GM12878 (cell line): ENCODE results near the gene LRTM2. TPM values are rescaled to one million over a fixed set of nuclear protein-coding genes. Genes with fewer than 3 reads are reported as not detected.

Source experiments
- ATAC-seq: fragments of 200-7000 bp; cut with Tn5 transposase; 3 replicates; pipeline ENCODE4 v1.9.1; 2020; ENCODE audit warnings: mild to moderate bottlenecking, moderate library complexity
- BruUV-seq: library from RNA; stranded (reverse); fragments of 400-500 nt; replicated peaks from 2 replicates; lab custom pipeline; 2021; lab: Mats Ljungman, UMichigan
- CTCF ChIA-PET: fragments of 300-600 bp; sonication (Branson Sonifier 250); formaldehyde crosslinking; extraction: SDS; loops from one replicate; lab custom pipeline; 2021; ENCODE audit warnings: inconsistent platforms; lab: Yijun Ruan, JAX
- POLR2A ChIA-PET: fragments of 350-600 bp; formaldehyde crosslinking; extraction: SDS; loops from one replicate; lab custom pipeline; 2021; ENCODE audit warnings: inconsistent platforms; lab: Charles Lee
- RAD21 ChIA-PET: fragments of 300-600 bp; sonication (Branson Sonifier 250); formaldehyde crosslinking; loops from one replicate; lab custom pipeline; 2023; ENCODE audit warnings: antibody characterized with exemption; ENCODE audit not compliant: unreplicated experiment; lab: Charles Lee
- SMC1A ChIA-PET: fragments of 300-600 bp; sonication (Branson Sonifier 250); formaldehyde crosslinking; loops from one replicate; lab custom pipeline; 2023; ENCODE audit not compliant: unreplicated experiment, uncharacterized antibody; lab: Charles Lee
- DNase-seq: peaks from one replicate; pipeline ENCODE4 v3.0.0-alpha.2; 2011; ENCODE audit warnings: low read depth, low spot score
- FAIRE-seq: peaks from 3 replicates; lab custom pipeline; 2011; peaks lifted over from hg19 to GRCh38; lab: Jason Lieb, UNC
- H2AFZ ChIP-seq: 2 replicates; pipeline ENCODE4 v1.6.0; 2011; ENCODE audit warnings: low read depth, low read length, control low read depth; ENCODE audit not compliant: control insufficient read depth
- H3K27ac ChIP-seq: 2 replicates; pipeline ENCODE4 v1.5.1; 2011; ENCODE audit warnings: control low read depth; ENCODE audit not compliant: control insufficient read depth, insufficient read depth
- H3K27me3 ChIP-seq, 2 experiments: replicated peaks in 1 of 2; 2 replicates each; pipeline versions ENCODE4 v1.6.0 to v1.6.1; 2011; ENCODE audit warnings: low read length in 1 of 2; ENCODE audit not compliant: control insufficient read depth in 2 of 2, insufficient read depth in 2 of 2
- H3K36me3 ChIP-seq, 2 experiments: 2 replicates each; pipeline ENCODE4 v1.5.1; 2011; ENCODE audit warnings: low read length in 1 of 2; ENCODE audit not compliant: control insufficient read depth in 2 of 2, insufficient read depth in 2 of 2
- H3K4me1 ChIP-seq: 2 replicates; pipeline ENCODE4 v1.6.1; 2011; ENCODE audit warnings: mild to moderate bottlenecking, low read length, moderate library complexity, mixed read lengths; ENCODE audit not compliant: control insufficient read depth, insufficient read depth
- H3K4me2 ChIP-seq: 2 replicates; pipeline ENCODE4 v1.6.0; 2011; ENCODE audit warnings: control low read depth; ENCODE audit not compliant: control insufficient read depth, insufficient read depth
- H3K4me3 ChIP-seq: fragments of 200-600 bp; sonication (generic); 2 replicates; pipeline ENCODE4 v1.5.1; 2016
- H3K79me2 ChIP-seq: 2 replicates; pipeline ENCODE4 v1.6.0; 2011; ENCODE audit warnings: low read length; ENCODE audit not compliant: control insufficient read depth, insufficient read depth
- H3K9ac ChIP-seq: 2 replicates; pipeline ENCODE4 v1.8.0; 2011; ENCODE audit warnings: low read length, control low read depth, mixed read lengths; ENCODE audit not compliant: control insufficient read depth, insufficient read depth
- H3K9me3 ChIP-seq: replicated peaks from 3 replicates; pipeline ENCODE4 v1.5.1; 2011; ENCODE audit warnings: mild to moderate bottlenecking, low read length; ENCODE audit not compliant: control insufficient read depth, insufficient read depth
- H4K20me1 ChIP-seq: 2 replicates; pipeline ENCODE4 v1.6.0; 2011; ENCODE audit not compliant: control insufficient read depth, insufficient read depth
- CTCF ChIP-seq, 3 experiments: IDR thresholded peaks in 2 of 3; conservative IDR thresholded peaks in 1 of 3; 2 replicates each; pipeline ENCODE4 v1.5.1; 2011; ENCODE audit warnings: low read depth in 3 of 3, low read length in 3 of 3, mild to moderate bottlenecking in 3 of 3, control low read depth in 2 of 3, moderate library complexity in 2 of 3, inconsistent platforms in 1 of 3, mixed read lengths in 1 of 3; ENCODE audit not compliant: control insufficient read depth in 2 of 3, insufficient read depth in 1 of 3; ENCODE audit errors: extremely low read depth in 1 of 3
- GATAD2B ChIP-seq: fragments of 450-650 bp; conservative IDR thresholded peaks from 2 replicates; pipeline ENCODE4 v1.6.1; 2017; ENCODE audit warnings: low read depth, mild to moderate bottlenecking, moderate library complexity
- HDAC6 ChIP-seq: fragments of 200-600 bp; sonication (generic); IDR thresholded peaks from one replicate; pipeline ENCODE4 v1.8.0; 2017; ENCODE audit warnings: antibody characterized with exemption; ENCODE audit not compliant: unreplicated experiment
- IRF3 ChIP-seq: fragments of 450-650 bp; IDR thresholded peaks from 2 replicates; pipeline ENCODE4 v1.6.1; 2014; ENCODE audit warnings: mild to moderate bottlenecking
- NRF1 ChIP-seq: conservative IDR thresholded peaks from 2 replicates; pipeline ENCODE4 v1.6.1; 2011; ENCODE audit warnings: mild to moderate bottlenecking, low read depth, low read length, improper control_type of control experiment
- PAX5 ChIP-seq: IDR thresholded peaks from 2 replicates; pipeline ENCODE4 v1.6.1; 2011; ENCODE audit warnings: low read depth, low read length, borderline replicate concordance
- PKNOX1 ChIP-seq: fragments of 450-650 bp; IDR thresholded peaks from 2 replicates; pipeline ENCODE4 v1.6.1; 2016; ENCODE audit warnings: mild to moderate bottlenecking
- POLR2A ChIP-seq: IDR thresholded peaks from 2 replicates; pipeline ENCODE4 v1.6.1; 2011; ENCODE audit warnings: low read depth, mild to moderate bottlenecking, low read length
- SMC3 ChIP-seq: IDR thresholded peaks from 2 replicates; pipeline ENCODE4 v1.6.1; 2011; ENCODE audit warnings: low read length, improper control_type of control experiment, borderline replicate concordance
- ZBTB40 ChIP-seq: fragments of 450-650 bp; IDR thresholded peaks from 2 replicates; pipeline ENCODE4 v1.6.1; 2016; ENCODE audit warnings: mild to moderate bottlenecking, moderate library complexity, borderline replicate concordance
- WGBS: methylation state at CpG from one replicate; pipeline ENCODE4 v1.1.6; 2016; ENCODE audit warnings: low lambda C conversion rate; ENCODE audit not compliant: insufficient replicate concordance, insufficient coverage; ENCODE audit errors: missing lambda C conversion rate; 5-methylcytosine and 5-hydroxymethylcytosine counted together
- in situ Hi-C: fragments of 300-500 bp; cut with MboI; formaldehyde crosslinking; loops from 9 replicates; pipeline ENCODE4 v1.14.3; 2018; ENCODE audit warnings: mixed read lengths
- intact Hi-C: fragments of 100-400 bp; cut with micrococcal nuclease; formaldehyde crosslinking; loops from one replicate; pipeline ENCODE4 v1.14.2; 2022; ENCODE audit not compliant: unreplicated experiment
- polyA plus RNA-seq, 11 experiments: library from polyadenylated mRNA; depleted of rRNA in 4 of 11; unstranded in 6 of 11; stranded (reverse) in 5 of 11; fragments of >200 nt; fragmentation: Nextera tagmentation in 4 of 11; fragmentation: Illumina TruSeq in 1 of 11; extraction: Ambion mirVana in 4 of 11; extraction: Trizol in 1 of 11; gene quantifications; 1 replicate in 1 of 11; 2 replicates in 10 of 11; pipeline versions ENCODE4 v1.2.1 to v1.2.3, GENCODE V29; 2011 to 2016; ENCODE audit warnings: inconsistent platforms in 2 of 11, missing spikeins in 2 of 11, low read depth in 1 of 11
- total RNA-seq, 4 experiments: library from RNA; depleted of rRNA in 3 of 4; stranded (reverse); fragments of >200 nt in 3 of 4; fragmentation: Illumina TruSeq in 1 of 4; extraction: Trizol in 1 of 4; gene quantifications; 2 replicates each; pipeline versions ENCODE4 v1.2.1 to v1.2.3, GENCODE V29; 2013 to 2021

LRTM2 gene
- total and polyA plus RNA-seq, 10 of the 15 experiments (the other 5 are each of a cell fraction or from before 2014, with no cell fraction given), result 0.05 TPM; not detected in 9

- TF ChIP-seq ZBTB40 (no peak), PKNOX1 (no peak)
These were observed 10.1 kb downstream of the LRTM2 start (continued) for GRCh38 chr12:1830401-1830845.

GRCh38 chr12:1830981-1831963 lies 10.9 kb downstream of the LRTM2 start:
- RAD21 ChIA-PET, result no interaction called here
- no peak overlapping the region for H2AFZ ChIP-seq
- no peak overlapping the region for H3K4me3 ChIP-seq
- H3K27ac ChIP-seq, result no peak overlapping the region
- H3K79me2 ChIP-seq, result no peaks in the 10 kb centered on the region
- intact Hi-C loops (no loop called here), in situ Hi-C loops (no loop called here)
- WGBS, result 36% methylated on average over 33 of the region's 34 CpGs
- no TSS peak for BruUV-seq
- H3K27me3 ChIP-seq, result peaks cover 2 to 4% of the 10 kb centered on the region in 2 experiments; a peak in 3 of 4 replicates
- H3K36me3 ChIP-seq, result no peaks in the 10 kb centered on the region
- CTCF ChIA-PET, result interaction anchor here (1.4 kb wide), 1 partner anchor 109 kb away, joined by 6 read pairs; no protein-coding TSS in a partner anchor
- H3K9me3 ChIP-seq, result no peaks in the 10 kb centered on the region
- ATAC-seq (peak; percentile 59), DNase-seq (no peak), FAIRE-seq (no peak)
- POLR2A ChIA-PET, result no interaction called here
- no peaks in the 10 kb centered on the region for H4K20me1 ChIP-seq
- SMC1A ChIA-PET, result interaction anchor here (1.1 kb wide), 1 partner anchor 203 kb away, joined by 3 read pairs; no protein-coding TSS in a partner anchor
- H3K9ac ChIP-seq, result no peak overlapping the region
- no peak overlapping the region for H3K4me2 ChIP-seq
- no peaks in the 10 kb centered on the region for H3K4me1 ChIP-seq
- TF ChIP-seq GATAD2B, result no peak
- TF ChIP-seq IRF3, result no peak
- TF ChIP-seq SMC3, result no peak
- TF ChIP-seq HDAC6, result no peak
- TF ChIP-seq POLR2A, result no peak
- TF ChIP-seq PAX5, result no peak
- no peak for TF ChIP-seq CTCF (IDR thresholded peaks at IDR 0.05 in 2 of 3, conservative IDR thresholded peaks at IDR 0.05 in 1 of 3; ENCODE audit: control insufficient read depth in 2 of 3, extremely low read depth in 1 of 3, insufficient read depth in 1 of 3, low read depth in 3 of 3, low read length in 3 of 3)
- no peak for TF ChIP-seq NRF1
